ENCODE data around the gene LRRC2.
"Not testable (repeated sequence)": the region's sequence is repeated elsewhere in the genome, so short reads cannot be mapped to it uniquely, and the experiment has no call there.

LRRC2 gene

DNA sequence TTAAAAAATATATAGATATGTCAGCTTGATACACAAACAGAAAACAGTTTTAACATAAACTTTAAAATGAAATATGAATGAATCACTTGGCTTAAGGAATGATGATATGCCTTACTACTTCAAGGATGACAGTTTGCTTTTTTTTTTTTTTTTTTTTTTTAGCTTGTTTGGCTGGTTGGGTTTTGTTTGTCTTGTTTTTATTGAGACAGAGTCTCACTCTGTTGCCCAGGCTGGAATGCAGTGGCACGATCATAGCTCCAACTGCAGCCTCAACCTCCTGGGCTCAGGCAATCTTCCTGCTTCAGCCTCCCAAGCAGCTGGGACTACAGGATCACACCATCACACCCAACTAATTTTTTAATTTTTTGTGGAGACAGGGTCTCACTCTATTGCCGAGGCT lies 14.5 kb downstream of the LRRC2 start:
- DNase-seq: no peak

GRCh38 chr3:46549989-46550388 lies 16.1 kb downstream of the LRRC2 start:
- DNase-seq: no peak

DNA sequence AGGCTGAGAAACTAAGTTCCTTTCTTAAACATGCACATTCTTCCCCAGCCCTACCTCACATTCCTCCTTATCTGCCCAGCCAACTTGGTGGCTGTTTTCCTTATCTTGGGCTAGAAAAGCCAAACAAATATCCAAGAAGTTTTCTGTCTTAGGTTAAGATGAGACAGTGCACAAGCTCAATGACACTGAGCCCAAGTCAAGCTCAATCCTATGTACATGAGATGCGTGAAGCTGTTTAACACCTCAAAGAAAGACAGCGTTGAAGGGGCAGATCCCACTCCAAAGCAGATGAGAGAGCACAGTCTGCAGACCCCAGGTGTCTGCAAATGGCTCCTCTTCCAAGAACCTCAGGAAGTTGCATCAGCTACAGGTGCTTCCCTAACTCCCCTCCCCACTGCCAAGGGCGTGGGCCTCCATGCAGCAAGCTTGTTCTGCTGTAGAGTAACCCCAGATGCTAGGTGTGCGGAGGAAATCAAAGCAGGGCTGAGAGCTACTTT lies 16.6 kb downstream of the LRRC2 start:
- DNase-seq: no peak

- DNase-seq: not testable (repeated sequence)
These were observed 17.5 kb downstream of the LRRC2 start for GRCh38 chr3:46548611-46549010.

DNA sequence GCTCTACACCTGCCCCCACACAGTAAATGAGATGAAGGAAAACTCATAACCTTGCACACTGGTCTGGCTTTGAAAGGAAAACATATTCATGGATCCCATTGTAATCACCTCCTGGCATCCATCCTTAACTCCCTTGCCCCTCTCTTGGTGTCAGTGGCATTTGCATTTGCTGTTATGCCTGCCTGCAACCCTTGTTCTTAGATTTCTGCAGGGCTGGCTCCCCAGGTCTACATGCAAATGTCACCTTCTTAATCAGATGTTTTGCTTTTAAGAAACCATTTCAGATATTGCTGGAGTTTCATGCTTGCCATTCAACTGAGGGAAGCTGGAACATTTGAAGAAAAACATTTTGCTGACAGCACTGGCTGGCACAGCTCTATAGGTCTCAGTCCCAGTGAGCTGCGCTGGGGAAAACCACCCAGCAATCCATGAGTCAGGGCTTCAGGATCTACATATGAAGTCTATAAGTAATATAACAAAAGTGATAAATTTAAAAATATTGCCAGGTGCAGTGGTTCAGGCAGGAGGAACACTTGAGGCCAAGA lies 19.1 kb downstream of the LRRC2 start:
- no peak for DNase-seq

DNA sequence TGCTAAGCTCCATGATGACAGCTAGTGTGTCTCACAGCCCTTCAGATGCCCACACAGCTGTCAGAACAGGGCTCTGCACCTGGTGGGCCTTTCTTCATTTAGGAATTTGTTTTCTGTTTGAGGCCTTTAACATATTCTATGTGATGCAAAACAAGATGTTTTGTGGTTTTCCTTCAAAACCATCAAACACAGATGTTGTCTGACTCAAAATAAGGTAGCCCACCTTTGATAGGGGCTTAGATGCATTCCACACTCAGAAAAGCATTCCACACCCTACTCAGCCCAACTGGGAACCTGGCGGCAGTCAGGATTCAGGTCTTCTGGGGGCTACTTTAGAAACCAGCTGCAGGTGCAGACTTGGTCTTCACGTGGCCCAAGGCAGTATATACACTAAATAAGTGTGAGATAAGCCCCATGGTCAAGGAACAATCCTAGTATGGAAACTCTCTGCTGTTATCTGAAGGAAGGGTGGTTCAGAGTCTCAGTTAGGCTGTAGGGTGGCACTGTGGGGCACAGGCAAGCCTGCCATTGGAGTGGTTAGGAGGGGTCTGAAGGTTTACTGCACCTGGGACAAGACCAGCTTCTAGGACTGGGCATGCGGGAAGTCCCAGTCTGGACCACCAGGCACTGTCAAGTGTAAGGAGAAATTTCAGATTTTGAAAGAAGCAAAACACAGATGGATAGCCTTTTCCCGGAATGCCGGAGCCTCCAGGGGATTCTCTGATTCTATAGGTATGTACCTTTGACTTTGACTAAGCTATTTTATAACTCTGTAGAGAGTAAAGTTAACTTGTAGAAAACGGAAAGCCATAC lies 20.1 kb downstream of the LRRC2 start:
- no peak for DNase-seq

DNA sequence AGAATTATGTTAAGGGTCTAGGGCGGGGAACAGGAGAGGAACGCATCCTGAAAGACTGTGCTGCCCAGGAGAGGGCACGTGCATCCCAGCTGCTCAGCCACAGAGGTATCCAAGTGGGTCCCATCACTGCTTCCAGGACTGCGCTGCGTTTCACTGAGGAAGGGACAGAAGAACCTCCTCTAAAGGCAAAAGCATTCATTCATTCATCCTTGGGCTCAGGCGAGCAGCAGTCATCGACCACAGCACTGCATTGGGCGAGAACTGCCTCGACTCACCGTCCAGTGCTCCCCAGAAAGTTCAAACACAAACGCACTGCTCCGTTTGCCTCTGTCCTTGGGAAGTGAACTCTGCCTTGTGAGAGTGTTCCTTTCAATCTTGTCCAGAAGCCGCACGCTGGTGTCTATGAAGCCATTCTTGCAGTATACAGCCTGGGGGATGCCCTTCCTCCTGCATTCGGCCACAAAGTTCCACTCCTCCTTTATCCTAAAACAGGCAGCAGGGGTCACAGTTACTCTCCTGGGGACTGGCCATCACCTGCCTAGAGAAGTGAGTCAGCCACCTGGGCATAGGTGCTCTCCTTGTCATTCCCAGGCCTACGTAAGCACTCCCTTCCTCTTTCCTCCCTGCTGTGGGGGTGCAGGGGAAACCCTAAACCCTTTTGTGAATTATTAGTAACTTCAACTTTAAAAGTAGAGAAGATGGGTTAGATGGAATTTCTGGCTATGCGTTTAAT lies 21.2 kb downstream of the LRRC2 start:
- no peak for DNase-seq

DNA sequence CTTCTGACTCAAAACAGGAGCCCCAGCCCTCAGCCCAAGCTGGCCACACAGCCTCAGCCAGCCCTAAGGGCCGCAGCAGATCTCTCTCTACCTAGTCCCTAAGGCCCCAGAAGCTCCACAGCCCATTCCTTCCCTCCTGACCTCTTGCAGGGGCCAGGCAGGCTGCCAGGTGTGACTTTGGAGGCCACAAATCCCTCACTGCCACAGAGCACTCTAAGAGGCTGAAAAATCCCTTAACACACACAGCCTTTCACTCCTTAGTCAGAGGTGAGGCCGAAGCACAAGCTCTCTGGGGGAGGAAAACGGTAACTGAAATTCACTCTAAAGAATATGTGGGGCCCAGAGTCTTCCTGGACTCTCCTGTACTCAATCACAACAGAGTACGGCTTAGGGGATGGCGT lies 23.3 kb downstream of the LRRC2 start:
- no peak for DNase-seq

GRCh38 chr3:46542344-46542743 lies 23.8 kb downstream of the LRRC2 start:
- no peak for DNase-seq

- DNase-seq: no peak
These were observed 24.3 kb downstream of the LRRC2 start for GRCh38 chr3:46541835-46542234.

GRCh38 chr3:46540550-46540949 lies 25.6 kb downstream of the LRRC2 start:
- DNase-seq: no peak

- DNase-seq: no peak
These were observed 26.6 kb downstream of the LRRC2 start for GRCh38 chr3:46539443-46540005.

- no peak for DNase-seq
These were observed 27.2 kb downstream of the LRRC2 start for GRCh38 chr3:46538803-46539442.

- not testable (repeated sequence) for DNase-seq
These were observed 27.7 kb downstream of the LRRC2 start for GRCh38 chr3:46538425-46538802.

GRCh38 chr3:46537779-46538178 lies 28.3 kb downstream of the LRRC2 start:
- DNase-seq: no peak

GRCh38 chr3:46537316-46537715 lies 28.8 kb downstream of the LRRC2 start:
- no peak for DNase-seq

GRCh38 chr3:46536758-46537157 lies 29.3 kb downstream of the LRRC2 start:
- DNase-seq: no peak

GRCh38 chr3:46535746-46536145 lies 30.4 kb downstream of the LRRC2 start:
- no peak for DNase-seq

- DNase-seq: no peak
These were observed 33.0 kb downstream of the LRRC2 start for GRCh38 chr3:46533091-46533490.

DNA sequence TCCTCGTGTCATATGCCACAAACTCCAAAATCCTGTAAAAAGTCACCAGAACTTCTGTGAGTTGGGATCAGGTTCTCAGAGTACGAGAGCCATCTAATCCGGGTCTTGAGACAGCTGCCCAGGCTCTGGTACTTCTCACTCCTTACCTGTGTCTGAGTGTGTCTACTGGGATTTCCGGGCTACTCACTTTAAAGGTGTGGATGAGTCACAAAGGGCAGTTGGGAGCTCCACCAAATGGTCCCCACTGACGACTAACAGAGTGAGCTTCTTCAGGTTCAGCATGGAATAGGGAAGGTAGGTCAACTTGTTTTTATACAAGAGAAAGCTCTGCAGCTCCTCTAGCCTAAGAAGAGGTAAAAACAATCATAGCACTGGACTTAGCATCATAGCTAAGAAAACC lies 38.9 kb downstream of the LRRC2 start:
- no peak for DNase-seq

GRCh38 chr3:46524832-46525231 lies 41.3 kb downstream of the LRRC2 start:
- DNase-seq: no peak

DNA sequence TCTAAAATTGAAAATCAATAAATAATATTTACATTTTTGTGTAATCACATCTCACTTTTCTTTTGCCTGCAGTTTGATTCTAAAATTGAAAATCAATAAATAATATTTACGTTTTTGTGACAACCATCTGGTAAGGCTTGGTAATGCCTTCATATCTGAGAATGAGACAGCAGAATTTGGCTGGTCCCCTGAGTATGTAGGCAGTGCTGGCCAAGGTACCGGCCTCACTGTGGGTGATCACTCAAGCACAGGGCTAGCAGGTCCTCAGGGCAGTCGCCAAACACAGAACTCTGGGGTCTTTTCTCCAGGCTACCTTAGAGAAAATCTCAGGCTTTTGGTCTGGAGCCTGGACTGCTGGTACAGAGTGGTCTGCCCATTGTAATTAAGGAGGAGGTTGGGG lies 42.1 kb downstream of the LRRC2 start:
- no peak for DNase-seq

- no peak for DNase-seq
These were observed 42.5 kb downstream of the LRRC2 start for GRCh38 chr3:46523556-46523955.
